Vagina (tissue), 2 donors: ENCODE measurements around the gene MT1B. TPM values are rescaled to one million over a fixed set of nuclear protein-coding genes. Genes with fewer than 3 reads are reported as not detected.
"Not testable (repeated sequence)": the region's sequence is repeated elsewhere in the genome, so short reads cannot be mapped to it uniquely, and the experiment has no call there.

Experiments
- DNase-seq, 2 donors: peaks; one replicate each; pipeline ENCODE4 v3.0.0-alpha.2; 2017; ENCODE audit errors: extremely low spot score in 2 of 2
- H3K27ac ChIP-seq: fragments of 200-600 bp; sonication (generic); one replicate; pipeline ENCODE4 v1.5.1; 2019
- H3K27me3 ChIP-seq: fragments of 200-600 bp; sonication (generic); one replicate; pipeline ENCODE4 v1.5.1; 2019
- H3K36me3 ChIP-seq, 2 donors: fragments of 200-600 bp; sonication (generic); one replicate each; pipeline ENCODE4 v1.5.1; 2017 to 2019
- H3K4me1 ChIP-seq: fragments of 200-600 bp; sonication (generic); one replicate; pipeline ENCODE4 v1.5.1; 2019
- H3K4me3 ChIP-seq, 2 donors: fragments of 200-600 bp; sonication (generic); 1 replicate in 1 of 2; 2 replicates in 1 of 2; pipeline ENCODE4 v1.5.1; 2016 to 2019
- H3K9me3 ChIP-seq: fragments of 200-600 bp; sonication (generic); one replicate; pipeline ENCODE4 v1.5.1; 2019
- POLR2A ChIP-seq, 2 donors: fragments of 450-650 bp; IDR thresholded peaks; one replicate each; pipeline ENCODE4 v1.6.1; 2017; ENCODE audit warnings: antibody characterized with exemption in 2 of 2, mild to moderate bottlenecking in 2 of 2, moderate library complexity in 2 of 2
- POLR2AphosphoS5 ChIP-seq, 2 donors: sonication (generic); formaldehyde crosslinking; IDR thresholded peaks; one replicate each; pipeline ENCODE4 v1.9.0; 2017; ENCODE audit warnings: antibody characterized with exemption in 2 of 2, mild to moderate bottlenecking in 2 of 2, low read depth in 1 of 2; ENCODE audit not compliant: insufficient read depth in 1 of 2
- intact Hi-C: fragments of 100-400 bp; cut with DNase I; formaldehyde crosslinking; loops from one replicate; pipeline ENCODE4 v1.15.1; 2023
- total RNA-seq: library from RNA; depleted of rRNA; stranded (reverse); fragments of >200 nt; gene quantifications from one replicate; pipeline ENCODE4 v1.2.3, GENCODE V29; 2016
- TF ChIP-seq, protein P1 (sequence below), 3 experiments: fragments of 450-650 bp in 2 of 3; fragments of 200-600 bp in 1 of 3; sonication (generic) in 1 of 3; IDR thresholded peaks; one replicate each; pipeline ENCODE4 v1.5.1; 2017 to 2019; ENCODE audit warnings: antibody characterized with exemption in 3 of 3, mild to moderate bottlenecking in 2 of 3, moderate library complexity in 2 of 3

The MT1B gene
- total RNA-seq, 1 donor from 2014 or later = not detected

DNA sequence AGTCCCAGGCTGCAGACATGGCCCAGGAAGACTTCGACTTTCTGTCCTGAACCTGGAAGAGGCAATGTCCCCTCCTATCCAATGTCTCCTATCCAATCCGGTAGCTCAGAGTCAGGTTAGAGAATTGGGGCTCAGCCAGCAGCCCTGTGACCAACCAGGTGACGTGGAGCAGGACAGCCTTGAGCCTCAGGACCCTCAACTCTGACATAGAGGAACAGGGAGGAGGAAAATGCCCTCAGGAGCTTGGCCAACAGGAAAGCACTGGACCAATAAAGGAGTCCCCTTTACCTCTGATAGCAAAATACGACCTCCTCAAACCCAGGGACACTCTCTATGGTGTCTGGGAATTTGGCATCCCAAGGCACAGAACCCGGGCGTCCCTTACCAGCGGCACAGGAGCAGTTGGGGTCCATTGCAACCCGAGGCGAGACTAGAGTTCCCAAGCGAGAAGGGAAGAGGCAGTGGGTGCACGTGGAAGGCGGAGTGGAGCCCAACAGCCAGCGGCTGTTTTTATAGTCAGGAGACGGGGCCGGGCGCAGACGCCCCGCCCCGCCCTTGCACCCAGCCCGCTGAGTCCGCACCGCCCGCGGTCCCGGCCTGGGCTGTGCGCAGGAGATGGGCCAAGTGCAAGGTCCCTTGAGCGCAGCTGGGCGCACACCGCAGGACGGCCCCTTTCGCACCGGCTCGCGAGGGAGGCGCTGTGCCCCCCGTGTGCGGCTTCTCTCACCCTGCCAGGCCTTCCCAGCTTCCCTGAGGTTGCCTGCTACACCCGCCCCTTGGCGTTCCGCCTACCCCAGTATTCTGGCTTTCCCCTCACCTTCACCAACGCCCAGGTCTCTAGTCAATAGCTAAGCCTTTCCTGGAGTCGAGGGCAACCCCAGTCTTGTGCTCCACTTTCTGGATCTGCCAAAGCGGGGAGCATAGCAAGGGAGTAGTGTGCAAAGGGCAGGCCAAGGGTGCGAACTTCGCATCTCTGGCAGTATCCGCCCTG is 16.2 kb downstream of the MT1B start, which contains the start of gene MT1G:
MT1G (minus strand) TSS at position 485 of the 991 bp plus-strand sequence; CDS start at position 413, 72 bp downstream.
- peak within 1 kb of the TSS in 1 of 2 donors; percentile 21 for H3K4me3 ChIP-seq
- peaks cover 27% of the 10 kb centered on the region for H3K4me1 ChIP-seq
- intact Hi-C loops = no loop called here
- no peaks in the 10 kb centered on the region for H3K27me3 ChIP-seq
- H3K36me3 ChIP-seq = no peaks in the 10 kb centered on the region
- no peak within 1 kb of the TSS for H3K27ac ChIP-seq
- H3K9me3 ChIP-seq = no peaks in the 10 kb centered on the region
- no peak for DNase-seq
- no peak for TF ChIP-seq POLR2A (IDR thresholded peaks at IDR 0.05)
- TF ChIP-seq, protein P1, sequence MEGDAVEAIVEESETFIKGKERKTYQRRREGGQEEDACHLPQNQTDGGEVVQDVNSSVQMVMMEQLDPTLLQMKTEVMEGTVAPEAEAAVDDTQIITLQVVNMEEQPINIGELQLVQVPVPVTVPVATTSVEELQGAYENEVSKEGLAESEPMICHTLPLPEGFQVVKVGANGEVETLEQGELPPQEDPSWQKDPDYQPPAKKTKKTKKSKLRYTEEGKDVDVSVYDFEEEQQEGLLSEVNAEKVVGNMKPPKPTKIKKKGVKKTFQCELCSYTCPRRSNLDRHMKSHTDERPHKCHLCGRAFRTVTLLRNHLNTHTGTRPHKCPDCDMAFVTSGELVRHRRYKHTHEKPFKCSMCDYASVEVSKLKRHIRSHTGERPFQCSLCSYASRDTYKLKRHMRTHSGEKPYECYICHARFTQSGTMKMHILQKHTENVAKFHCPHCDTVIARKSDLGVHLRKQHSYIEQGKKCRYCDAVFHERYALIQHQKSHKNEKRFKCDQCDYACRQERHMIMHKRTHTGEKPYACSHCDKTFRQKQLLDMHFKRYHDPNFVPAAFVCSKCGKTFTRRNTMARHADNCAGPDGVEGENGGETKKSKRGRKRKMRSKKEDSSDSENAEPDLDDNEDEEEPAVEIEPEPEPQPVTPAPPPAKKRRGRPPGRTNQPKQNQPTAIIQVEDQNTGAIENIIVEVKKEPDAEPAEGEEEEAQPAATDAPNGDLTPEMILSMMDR (IDR thresholded peaks at IDR 0.05) = no peak
- peak in 1 of 2 donors; percentile 51 for TF ChIP-seq POLR2AphosphoS5 (IDR thresholded peaks at IDR 0.05; ENCODE audit: insufficient read depth in 1 of 2, low read depth in 1 of 2)

DNA sequence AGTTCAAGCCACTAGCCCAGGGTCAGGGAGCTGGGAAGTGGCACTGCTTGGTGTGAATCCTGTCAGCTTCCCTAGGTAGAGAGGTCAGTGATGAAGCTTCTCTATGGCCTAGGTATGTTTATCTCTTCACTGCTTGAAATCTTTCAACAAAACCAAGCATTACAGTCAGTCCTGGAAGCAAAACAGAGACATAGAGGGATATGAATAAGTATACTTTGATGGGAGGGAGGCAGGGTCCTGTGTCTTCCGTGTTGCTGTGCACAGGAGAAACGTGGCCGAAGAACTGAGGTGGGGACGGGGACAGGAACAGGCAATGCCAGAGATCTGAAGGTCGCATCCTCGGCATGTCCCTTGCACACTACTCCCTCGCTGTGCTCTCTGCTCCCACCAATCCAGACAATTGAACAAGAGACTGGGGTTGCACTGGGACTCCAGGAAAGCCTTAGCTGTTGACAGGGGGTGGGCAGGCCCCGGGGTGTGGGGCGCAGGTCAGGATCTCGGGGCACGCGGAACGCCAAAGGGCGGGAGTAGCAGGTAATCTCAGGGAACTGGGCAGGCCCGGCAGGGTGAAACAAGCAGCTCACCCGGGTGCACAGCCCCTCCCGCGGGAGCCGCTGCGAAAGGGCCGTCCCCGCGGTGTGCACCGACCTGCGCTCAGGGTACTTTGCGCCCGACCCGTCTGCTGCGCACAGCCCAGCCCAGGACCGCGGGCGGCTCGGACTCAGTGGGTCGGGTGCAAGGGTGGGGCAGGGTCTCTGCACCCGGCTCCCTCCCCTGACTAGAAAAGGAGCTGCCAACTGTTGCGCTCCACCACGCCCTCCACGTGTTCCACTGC is 17.5 kb downstream of the MT1B start, which contains the start of gene MT1H:
MT1H (plus strand) TSS at position 810 of the 835 bp plus-strand sequence. CDS start 71 bp downstream, outside the sequence.
- intact Hi-C loops = no loop called here

DNA sequence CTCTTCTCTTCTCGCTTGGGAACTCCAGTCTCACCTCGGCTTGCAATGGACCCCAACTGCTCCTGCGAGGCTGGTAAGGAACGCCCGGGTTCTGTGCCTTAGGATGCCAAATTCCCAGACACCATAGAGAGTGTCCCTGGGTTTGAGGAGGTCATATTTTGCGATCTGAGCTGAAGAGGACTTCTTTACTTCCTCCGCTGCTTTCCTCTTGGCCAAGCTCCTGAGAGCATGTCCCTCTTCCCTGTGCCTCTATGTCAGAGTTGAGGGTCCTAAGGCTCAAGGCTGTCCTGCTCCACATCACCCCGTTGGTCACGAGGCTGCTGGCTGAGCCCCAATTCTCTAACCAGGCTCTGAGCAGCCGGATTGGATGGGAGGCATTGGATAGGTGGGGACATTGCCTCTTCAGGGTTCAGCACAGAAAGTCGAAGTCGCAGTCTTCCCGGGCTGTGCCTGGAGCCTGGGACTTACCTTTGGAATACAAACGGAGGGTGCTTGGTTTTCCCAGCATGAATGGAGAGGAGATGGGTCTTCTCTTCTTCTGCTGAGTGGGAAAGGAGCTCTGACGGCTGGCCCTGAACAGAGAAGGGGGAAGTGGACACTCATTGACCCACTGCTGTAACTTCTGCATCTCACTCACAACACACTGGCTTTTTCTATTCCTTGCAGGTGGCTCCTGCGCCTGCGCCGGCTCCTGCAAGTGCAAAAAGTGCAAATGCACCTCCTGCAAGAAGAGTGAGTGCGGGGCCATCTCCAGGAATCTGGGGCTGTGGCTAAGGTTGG is 18.3 kb downstream of the MT1B start:
- no peak for TF ChIP-seq POLR2A (IDR thresholded peaks at IDR 0.05)
- TF ChIP-seq, protein P1 (IDR thresholded peaks at IDR 0.05) = no peak
- TF ChIP-seq POLR2AphosphoS5 (IDR thresholded peaks at IDR 0.05; ENCODE audit: insufficient read depth in 1 of 2, low read depth in 1 of 2) = no peak
- Histone ChIP-seq H3K27me3 (no peaks in the 10 kb centered on the region), H3K9me3 (no peaks in the 10 kb centered on the region), H3K27ac (no peak overlapping the region), H3K4me1 (peaks cover 23% of the 10 kb centered on the region), H3K4me3 (no peak overlapping the region), H3K36me3 (no peaks in the 10 kb centered on the region)
- DNase-seq = no peak
- intact Hi-C loops = no loop called here

More for the DNA sequence above, 17.5 kb downstream of the MT1B start, which contains the start of gene MT1H:
- no peak within 1 kb of the TSS for H3K27ac ChIP-seq
- H3K4me3 ChIP-seq = peak within 1 kb of the TSS in 1 of 2 donors; percentile 16
- H3K4me1 ChIP-seq = peaks cover 23% of the 10 kb centered on the region
- DNase-seq = no peak
- TF ChIP-seq POLR2A (IDR thresholded peaks at IDR 0.05) (no peak), POLR2AphosphoS5 (IDR thresholded peaks at IDR 0.05; ENCODE audit: insufficient read depth in 1 of 2, low read depth in 1 of 2) (no peak)
- TF ChIP-seq, protein P1 (IDR thresholded peaks at IDR 0.05) = no peak
- H3K36me3 ChIP-seq = no peaks in the 10 kb centered on the region
- no peaks in the 10 kb centered on the region for H3K9me3 ChIP-seq
- no peaks in the 10 kb centered on the region for H3K27me3 ChIP-seq

DNA sequence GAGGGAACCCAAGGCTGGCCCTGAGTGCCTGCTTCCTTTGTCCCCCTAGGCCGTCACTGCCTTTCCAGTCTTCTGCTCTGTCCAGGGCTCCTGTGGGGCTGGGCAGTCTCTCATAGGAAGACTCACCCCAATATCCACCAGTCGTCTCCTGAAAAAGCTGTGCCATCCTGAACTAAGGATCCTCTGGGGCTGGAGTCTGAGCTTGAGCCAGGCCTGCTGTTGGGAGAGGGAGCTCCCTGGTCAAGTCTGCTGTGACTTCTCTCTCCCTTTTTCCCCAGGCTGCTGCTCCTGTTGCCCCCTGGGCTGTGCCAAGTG is 18.9 kb downstream of the MT1B start:
- Histone ChIP-seq H3K27me3 (no peaks in the 10 kb centered on the region), H3K27ac (no peak overlapping the region), H3K4me3 (no peak overlapping the region), H3K4me1 (peaks cover 25% of the 10 kb centered on the region), H3K36me3 (no peaks in the 10 kb centered on the region), H3K9me3 (no peaks in the 10 kb centered on the region)
- DNase-seq = no peak
- TF ChIP-seq, protein P1 (IDR thresholded peaks at IDR 0.05) = no peak
- TF ChIP-seq POLR2A (IDR thresholded peaks at IDR 0.05) (no peak), POLR2AphosphoS5 (IDR thresholded peaks at IDR 0.05; ENCODE audit: insufficient read depth in 1 of 2, low read depth in 1 of 2) (no peak)
- intact Hi-C loops = no loop called here

DNA sequence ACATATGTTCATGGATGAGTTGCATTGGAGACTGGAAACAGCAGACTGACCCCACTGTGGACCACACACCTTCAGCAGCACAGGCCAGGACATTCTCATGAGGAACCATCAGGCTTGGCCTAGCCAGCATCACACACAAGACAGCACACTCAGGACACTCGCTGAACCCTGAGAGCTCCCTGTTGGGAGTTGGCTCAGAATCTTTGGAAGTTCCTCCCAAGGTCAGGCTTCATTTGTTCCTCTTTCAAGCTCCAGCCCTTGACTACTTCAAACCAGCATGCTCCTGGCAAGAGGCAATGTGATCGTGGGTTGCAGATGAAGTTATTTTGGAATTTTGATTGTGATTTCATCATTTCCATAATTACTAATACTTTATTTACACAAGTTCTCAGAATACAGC is 20.0 kb downstream of the MT1B start:
- H3K36me3 ChIP-seq, DNase-seq, H3K4me3 ChIP-seq, H3K9me3 ChIP-seq, H3K27me3 ChIP-seq, H3K27ac ChIP-seq, intact Hi-C loops: not testable (repeated sequence)
- peaks cover 33% of the 10 kb centered on the region for H3K4me1 ChIP-seq

DNA sequence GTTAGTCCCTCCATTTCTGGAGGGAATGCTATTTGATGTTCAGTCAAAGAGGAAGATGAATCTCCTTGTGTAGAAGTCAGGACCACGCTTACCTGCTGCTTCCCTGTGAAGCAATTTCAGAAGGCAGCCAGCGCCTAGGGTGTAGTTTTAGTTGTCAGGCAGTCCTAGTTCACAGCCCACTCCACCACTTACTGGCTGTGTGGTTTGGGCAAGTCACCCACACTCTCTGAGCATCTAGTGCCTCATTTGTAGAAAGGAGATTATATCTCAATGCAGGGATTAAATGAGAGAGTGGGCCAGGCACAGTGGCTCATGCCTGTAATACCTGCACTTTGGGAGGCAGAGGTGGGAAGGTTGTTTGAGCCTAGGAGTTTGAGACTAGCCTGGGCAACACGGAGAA is 20.5 kb downstream of the MT1B start:
- H3K9me3 ChIP-seq, DNase-seq, H3K36me3 ChIP-seq, H3K27ac ChIP-seq, H3K27me3 ChIP-seq, intact Hi-C loops, H3K4me3 ChIP-seq: not testable (repeated sequence)
- peaks cover 33% of the 10 kb centered on the region for H3K4me1 ChIP-seq
